Umbilical cord (tissue), 2 donors: ENCODE measurements around the gene POGZ. TPM values are rescaled to one million over a fixed set of nuclear protein-coding genes. Genes with fewer than 3 reads are reported as not detected.

ENCODE experiments used
- DNase-seq: peaks from one replicate; pipeline ENCODE4 v3.0.0-alpha.2; 2015; ENCODE audit warnings: low spot score
- total RNA-seq: library from RNA; depleted of rRNA; stranded (reverse); fragments of >200 nt; gene quantifications from one replicate; pipeline ENCODE4 v1.2.3, GENCODE V29; 2014; ENCODE audit warnings: low replicate concordance; ENCODE audit not compliant: insufficient read depth

Gene POGZ
- total RNA-seq, 1 donor from 2014 or later: 39.5 TPM

- peak; percentile 90 for DNase-seq
These were observed 87.0 kb downstream of the POGZ start, which contains the start of gene SELENBP1 for GRCh38 chr1:151372058-151372934. Gene SELENBP1 (minus strand): TSS chr1:151372705. CDS start chr1:151372641, 64 bp downstream.

- peak; percentile 87 for DNase-seq
These were observed 87.8 kb downstream of the POGZ start for GRCh38 chr1:151371370-151372057.

GRCh38 chr1:151370211-151370911 lies 88.9 kb downstream of the POGZ start:
- DNase-seq: peak; percentile 85

- no peak for DNase-seq
These were observed 89.7 kb downstream of the POGZ start for GRCh38 chr1:151369621-151370048.

- no peak for DNase-seq
These were observed 90.0 kb downstream of the POGZ start for GRCh38 chr1:151369302-151369610.

- no peak for DNase-seq
These were observed 90.6 kb downstream of the POGZ start for GRCh38 chr1:151368393-151369301.

- DNase-seq: peak; percentile 53
These were observed 91.5 kb downstream of the POGZ start for GRCh38 chr1:151367658-151368392.

- DNase-seq: no peak
These were observed 94.3 kb downstream of the POGZ start for GRCh38 chr1:151364996-151365395.

GRCh38 chr1:151362308-151363155 lies 96.8 kb downstream of the POGZ start:
- DNase-seq: no peak

- no peak for DNase-seq
These were observed 97.4 kb downstream of the POGZ start for GRCh38 chr1:151361883-151362282.

GRCh38 chr1:151356696-151357095 lies 102.6 kb downstream of the POGZ start:
- DNase-seq: peak; percentile 86

Other genes with a start within 250 kb of the POGZ start
- gene PSMD4, start 204.8 kb downstream of the POGZ start, total RNA-seq: 134 TPM
- 11.1 TPM for gene ZNF687, start 177.2 kb downstream of the POGZ start, total RNA-seq
- gene PI4KB, start 132.1 kb downstream of the POGZ start, total RNA-seq: 44.3 TPM
- gene RFX5, start 112.2 kb downstream of the POGZ start, total RNA-seq: 14.0 TPM
- gene SELENBP1, start 86.8 kb downstream of the POGZ start, total RNA-seq: 39.5 TPM
- gene PSMB4, start 59.9 kb downstream of the POGZ start, total RNA-seq: 222 TPM
- 5.3 TPM for gene CGN, start 51.9 kb upstream of the POGZ start, total RNA-seq
- 25.5 TPM for gene TUFT1, start 80.8 kb upstream of the POGZ start, total RNA-seq
- 47.4 TPM for gene SNX27, start 152.6 kb upstream of the POGZ start, total RNA-seq